Measurements from ENCODE around the gene DRAP1.

DNA sequence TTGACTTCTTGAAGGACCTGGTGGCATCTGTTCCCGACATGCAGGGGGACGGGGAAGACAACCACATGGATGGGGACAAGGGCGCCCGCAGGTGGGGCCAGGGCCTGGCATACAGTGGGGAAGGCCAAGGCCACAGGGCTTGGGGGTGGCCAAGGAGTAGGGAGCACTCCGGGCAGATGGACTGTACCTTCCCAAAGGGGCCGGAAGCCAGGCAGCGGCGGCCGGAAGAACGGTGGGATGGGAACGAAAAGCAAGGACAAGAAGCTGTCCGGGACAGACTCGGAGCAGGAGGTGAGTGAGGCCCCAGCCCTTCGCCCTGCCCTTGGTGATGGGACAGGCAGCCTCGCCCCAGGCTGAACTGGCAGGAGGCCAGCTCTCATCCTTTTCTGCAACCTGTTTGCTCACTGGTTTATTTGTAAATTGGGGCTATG, 1.2 kb downstream of the DRAP1 start:
- TF ChIP-seq BCLAF1 (IDR thresholded peaks at IDR 0.05; ENCODE audit: borderline replicate concordance in 1 of 2, control insufficient read depth in 1 of 2, low read depth in 2 of 2, low read length in 1 of 2) (no peak), CBX3 (IDR thresholded peaks at IDR 0.05; ENCODE audit: borderline replicate concordance in 1 of 2, low read length in 2 of 2) (no peak), EZH2 (IDR thresholded peaks at IDR 0.05; ENCODE audit: borderline replicate concordance, low read depth, low read length) (no peak)
- TF ChIP-seq, protein P1, sequence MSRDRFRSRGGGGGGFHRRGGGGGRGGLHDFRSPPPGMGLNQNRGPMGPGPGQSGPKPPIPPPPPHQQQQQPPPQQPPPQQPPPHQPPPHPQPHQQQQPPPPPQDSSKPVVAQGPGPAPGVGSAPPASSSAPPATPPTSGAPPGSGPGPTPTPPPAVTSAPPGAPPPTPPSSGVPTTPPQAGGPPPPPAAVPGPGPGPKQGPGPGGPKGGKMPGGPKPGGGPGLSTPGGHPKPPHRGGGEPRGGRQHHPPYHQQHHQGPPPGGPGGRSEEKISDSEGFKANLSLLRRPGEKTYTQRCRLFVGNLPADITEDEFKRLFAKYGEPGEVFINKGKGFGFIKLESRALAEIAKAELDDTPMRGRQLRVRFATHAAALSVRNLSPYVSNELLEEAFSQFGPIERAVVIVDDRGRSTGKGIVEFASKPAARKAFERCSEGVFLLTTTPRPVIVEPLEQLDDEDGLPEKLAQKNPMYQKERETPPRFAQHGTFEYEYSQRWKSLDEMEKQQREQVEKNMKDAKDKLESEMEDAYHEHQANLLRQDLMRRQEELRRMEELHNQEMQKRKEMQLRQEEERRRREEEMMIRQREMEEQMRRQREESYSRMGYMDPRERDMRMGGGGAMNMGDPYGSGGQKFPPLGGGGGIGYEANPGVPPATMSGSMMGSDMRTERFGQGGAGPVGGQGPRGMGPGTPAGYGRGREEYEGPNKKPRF (IDR thresholded peaks at IDR 0.05; ENCODE audit: low read depth, low read length): no peak
